Measurements from ENCODE around the gene CHST14. TPM values are rescaled to one million over a fixed set of nuclear protein-coding genes. Genes with fewer than 3 reads are reported as not detected.

The CHST14 gene
- polyA plus RNA-seq, 2 of the 4 experiments (the other 2 are of a cell fraction): 8.6 to 11.0 TPM

- ChIA-PET POLR2A (no interaction called here), CTCF (interaction anchor here (0.8 kb wide), 1 partner anchor 32 kb away, joined by 3 read pairs; no protein-coding TSS in a partner anchor)
- ATAC-seq (no peak), DNase-seq (ENCODE audit: low read depth in 1 of 2, low spot score in 1 of 2) (no peak), FAIRE-seq (no peak)
- Histone ChIP-seq H3K4me3 (no peak overlapping the region), H3K4me2 (no peak overlapping the region), H3K9me3 (no peaks in the 10 kb centered on the region), H3K4me1 (no peaks in the 10 kb centered on the region), H3K27ac (no peak overlapping the region)
- 88% methylated on average over 28 of the region's 35 CpGs for WGBS (ENCODE audit: missing lambda C conversion rate)
- TF ChIP-seq HOXA7 (CRISPR knock-in tag; IDR thresholded peaks at IDR 0.05) (no peak), JUN (IDR thresholded peaks at IDR 0.05) (no peak), EHF (CRISPR knock-in tag; IDR thresholded peaks at IDR 0.05) (no peak)
Measured at GRCh38 chr15:40487816-40488682, 17.3 kb downstream of the CHST14 start.

- ChIA-PET POLR2A (no interaction called here), CTCF (interaction anchor here (0.6 kb wide), 2 partner anchors 12 to 89 kb away, joined by 3 read pairs; no protein-coding TSS in a partner anchor)
- Histone ChIP-seq H3K4me2 (no peak overlapping the region), H3K4me3 (no peak overlapping the region), H3K27ac (no peak overlapping the region), H3K4me1 (no peaks in the 10 kb centered on the region), H3K9me3 (no peaks in the 10 kb centered on the region)
- WGBS (ENCODE audit: missing lambda C conversion rate): 85% methylated on average over 34 of the region's 47 CpGs
- DNase-seq (ENCODE audit: low read depth in 1 of 2, low spot score in 1 of 2): no peak
- no peak for FAIRE-seq
- ATAC-seq: no peak
- TF ChIP-seq MAFK (IDR thresholded peaks at IDR 0.05; ENCODE audit: partially characterized antibody) (no peak), CHD2 (IDR thresholded peaks at IDR 0.05; ENCODE audit: low read length, partially characterized antibody) (no peak), CBX8 (IDR thresholded peaks at IDR 0.05) (no peak), CBX2 (IDR thresholded peaks at IDR 0.05; ENCODE audit: borderline replicate concordance, low read depth) (no peak), ZNF302 (CRISPR knock-in tag; IDR thresholded peaks at IDR 0.05) (no peak)
Measured at GRCh38 chr15:40489274-40490175, 18.7 kb downstream of the CHST14 start.

- Histone ChIP-seq H3K9me3 (no peaks in the 10 kb centered on the region), H3K27ac (no peak overlapping the region), H3K4me3 (no peak overlapping the region), H3K4me1 (no peaks in the 10 kb centered on the region), H3K4me2 (no peak overlapping the region)
- FAIRE-seq: no peak
- ATAC-seq: no peak
- CTCF ChIA-PET: interaction anchor here (1.0 kb wide), 1 partner anchor 14 kb away, joined by 3 read pairs; no protein-coding TSS in a partner anchor
- no peak for DNase-seq (ENCODE audit: low read depth in 1 of 2, low spot score in 1 of 2)
- no peak for TF ChIP-seq RFX5 (IDR thresholded peaks at IDR 0.05)
- TF ChIP-seq TP53 (CRISPR knock-in tag; IDR thresholded peaks at IDR 0.05): no peak
- TF ChIP-seq PHF8 (IDR thresholded peaks at IDR 0.05; ENCODE audit: borderline replicate concordance, low read depth): no peak
- no peak for TF ChIP-seq REST (IDR thresholded peaks at IDR 0.05)
- no peak for TF ChIP-seq SREBF2 (IDR thresholded peaks at IDR 0.05)
- TF ChIP-seq RNF2 (IDR thresholded peaks at IDR 0.05; ENCODE audit: borderline replicate concordance, low read depth): no peak
- POLR2A ChIA-PET: no interaction called here
- WGBS (ENCODE audit: missing lambda C conversion rate): 75% methylated on average over 8 of the region's 8 CpGs
Measured at GRCh38 chr15:40493089-40493840, 22.5 kb downstream of the CHST14 start.
